DOHH2 (cell line): Measurements from ENCODE around the gene ILKAP.

Experiments used
- H3F3A ChIP-seq: fragments of 200-600 bp; sonication (generic), shearing (Covaris generic); 2 replicates; pipeline ENCODE4 v1.6.0; 2016; ENCODE audit warnings: antibody characterized with exemption, mild to moderate bottlenecking; ENCODE audit not compliant: control insufficient read depth, insufficient read depth
- H3K27ac ChIP-seq: fragments of 200-600 bp; sonication (generic); 2 replicates; pipeline ENCODE4 v1.5.1; 2014; ENCODE audit warnings: low read depth, mild to moderate bottlenecking, low read length, moderate library complexity
- H3K27me3 ChIP-seq: fragments of 200-600 bp; sonication (generic); 2 replicates; pipeline ENCODE4 v1.6.1; 2014; ENCODE audit warnings: mild to moderate bottlenecking, low read length, mixed read lengths; ENCODE audit not compliant: control insufficient read depth
- H3K36me3 ChIP-seq: fragments of 200-600 bp; sonication (generic); 2 replicates; pipeline ENCODE4 v1.6.1; 2014; ENCODE audit warnings: mild to moderate bottlenecking, low read length, moderate library complexity, mixed read lengths; ENCODE audit not compliant: control insufficient read depth
- H3K4me1 ChIP-seq: fragments of 200-600 bp; sonication (generic); 2 replicates; pipeline ENCODE4 v1.6.1; 2014; ENCODE audit warnings: mild to moderate bottlenecking, low read length, mixed read lengths; ENCODE audit not compliant: control insufficient read depth
- H3K4me2 ChIP-seq: fragments of 200-600 bp; sonication (generic); 2 replicates; pipeline ENCODE4 v1.6.0; 2014; ENCODE audit warnings: mild to moderate bottlenecking, low read length, moderate library complexity
- H3K4me3 ChIP-seq: fragments of 200-600 bp; sonication (generic); 2 replicates; pipeline ENCODE4 v1.5.1; 2014; ENCODE audit warnings: mild to moderate bottlenecking, low read length, mixed read lengths
- H3K79me2 ChIP-seq: fragments of 200-600 bp; sonication (generic); 2 replicates; pipeline ENCODE4 v1.6.1; 2014; ENCODE audit warnings: mild to moderate bottlenecking, low read length, mixed read lengths; ENCODE audit not compliant: control insufficient read depth
- H3K9me2 ChIP-seq: fragments of 200-600 bp; sonication (generic); replicated peaks from 2 replicates; pipeline ENCODE4 v1.6.1; 2014; ENCODE audit warnings: mild to moderate bottlenecking, low read length, mixed read lengths; ENCODE audit not compliant: control insufficient read depth
- H3K9me3 ChIP-seq: fragments of 200-600 bp; sonication (generic); 2 replicates; pipeline ENCODE4 v1.6.1; 2014; ENCODE audit warnings: antibody characterized with exemption, low read length, mixed read lengths; ENCODE audit not compliant: control insufficient read depth, insufficient read depth
- H4K20me1 ChIP-seq: fragments of 200-600 bp; sonication (generic); 2 replicates; pipeline ENCODE4 v1.6.0; 2014; ENCODE audit warnings: low read depth, mild to moderate bottlenecking, antibody characterized with exemption, low read length, moderate library complexity; ENCODE audit not compliant: control insufficient read depth, insufficient read depth
- CTCF ChIP-seq: fragments of 200-600 bp; sonication (generic); IDR thresholded peaks from one replicate; pipeline ENCODE4 v1.5.1; 2014; ENCODE audit warnings: antibody characterized with exemption, mild to moderate bottlenecking, low read depth, low read length; ENCODE audit not compliant: poor library complexity, severe bottlenecking
- EZH2phosphoT487 ChIP-seq: fragments of 200-600 bp; sonication (generic); IDR thresholded peaks from 2 replicates; pipeline ENCODE4 v1.6.1; 2017; ENCODE audit warnings: borderline replicate concordance, mild to moderate bottlenecking, antibody characterized with exemption, low read length, moderate library complexity, mixed read lengths

The ILKAP gene

DNA sequence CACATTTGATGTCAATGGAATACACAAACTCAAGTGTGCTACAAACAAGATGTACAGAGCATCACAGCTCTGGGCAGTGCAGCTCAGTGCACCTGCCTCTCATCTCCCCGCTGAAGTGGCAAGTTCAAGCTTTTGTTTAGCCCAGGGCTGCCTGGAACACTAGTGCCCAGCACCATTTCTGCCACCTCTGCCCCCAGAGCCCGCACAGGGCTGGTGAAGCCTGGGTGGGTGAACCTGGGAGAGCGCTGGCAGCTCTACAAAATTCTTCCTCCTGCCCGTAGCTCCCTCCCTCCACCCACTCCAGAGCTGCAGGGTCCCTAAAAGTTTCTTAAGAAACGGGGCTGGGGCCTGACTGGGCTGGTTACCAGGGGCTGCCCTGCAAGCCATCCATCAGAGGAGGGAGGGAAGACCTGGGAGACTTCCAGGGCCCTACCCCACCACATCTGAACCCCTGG is 34.8 kb upstream of the ILKAP start:
- Histone ChIP-seq H3K9me2 (no peaks in the 10 kb centered on the region), H3F3A (peaks cover 11% of the 10 kb centered on the region; the same call in 1 of the 2 replicates), H4K20me1 (0 out of 2 replicates have a peak, but pooled peaks cover 3% of the 10 kb centered on the region), H3K9me3 (no peaks in the 10 kb centered on the region; the same call in 1 of the 2 replicates), H3K27ac (no peak overlapping the region), H3K4me1 (peaks cover 13% of the 10 kb centered on the region), H3K4me2 (no peak overlapping the region), H3K36me3 (no peaks in the 10 kb centered on the region), H3K27me3 (peaks cover 45% of the 10 kb centered on the region), H3K4me3 (no peak overlapping the region), H3K79me2 (no peaks in the 10 kb centered on the region)
- TF ChIP-seq CTCF (no peak), EZH2phosphoT487 (no peak)

- Histone ChIP-seq H3K79me2 (no peaks in the 10 kb centered on the region), H3K36me3 (no peaks in the 10 kb centered on the region), H3K4me3 (no peak overlapping the region), H3K9me2 (no peaks in the 10 kb centered on the region), H3K27me3 (peaks cover 45% of the 10 kb centered on the region), H3F3A (peaks cover 11% of the 10 kb centered on the region; the same call in 1 of the 2 replicates), H3K9me3 (no peaks in the 10 kb centered on the region; the same call in 1 of the 2 replicates), H3K4me1 (peaks cover 13% of the 10 kb centered on the region), H4K20me1 (0 out of 2 replicates have a peak, but pooled peaks cover 3% of the 10 kb centered on the region), H3K27ac (no peak overlapping the region), H3K4me2 (no peak overlapping the region)
- TF ChIP-seq CTCF (no peak), EZH2phosphoT487 (no peak)
These were observed 34.1 kb upstream of the ILKAP start for GRCh38 chr2:238237431-238238135.

- Histone ChIP-seq H3K27ac (no peak overlapping the region), H3K9me2 (no peaks in the 10 kb centered on the region), H3K4me1 (peaks cover 13% of the 10 kb centered on the region), H3K9me3 (no peaks in the 10 kb centered on the region; the same call in 1 of the 2 replicates), H3K36me3 (no peaks in the 10 kb centered on the region), H3K79me2 (no peaks in the 10 kb centered on the region), H3K27me3 (peaks cover 48% of the 10 kb centered on the region), H3F3A (0 out of 2 replicates have a peak, but pooled peaks cover 5% of the 10 kb centered on the region), H3K4me2 (no peak overlapping the region), H3K4me3 (no peak overlapping the region), H4K20me1 (0 out of 2 replicates have a peak, but pooled peaks cover 3% of the 10 kb centered on the region)
- no peak for TF ChIP-seq EZH2phosphoT487
- TF ChIP-seq CTCF, result no peak
These were observed 33.1 kb upstream of the ILKAP start for GRCh38 chr2:238236571-238236970.
